HCT116 (cell line): ENCODE data around the gene PSME1. TPM values are rescaled to one million over a fixed set of nuclear protein-coding genes. Genes with fewer than 3 reads are reported as not detected.

Experiments
- ATAC-seq: fragments of 200-7000 bp; cut with Tn5 transposase; 2 replicates; pipeline ENCODE4 v1.9.1; 2020; ENCODE audit warnings: mild to moderate bottlenecking, moderate library complexity
- BruUV-seq: library from RNA; stranded (reverse); fragments of 400-500 nt; replicated peaks from 2 replicates; lab custom pipeline; 2021; lab: Mats Ljungman, UMichigan
- CTCF ChIA-PET: fragments of 300-600 bp; sonication (Branson Sonifier 250); formaldehyde crosslinking; loops from one replicate; lab custom pipeline; 2021; ENCODE audit warnings: antibody characterized with exemption; lab: Charles Lee
- POLR2A ChIA-PET: fragments of 300-600, 350-600 bp; sonication (Branson Sonifier 250); formaldehyde crosslinking; loops from one replicate; lab custom pipeline; 2021; ENCODE audit warnings: antibody characterized with exemption; lab: Charles Lee
- RAD21 ChIA-PET, 2 experiments: fragments of 300-600 bp; sonication (Branson Sonifier 250); formaldehyde crosslinking; loops; one replicate each; lab custom pipeline; 2023; ENCODE audit warnings: low total read pairs in 2 of 2; ENCODE audit not compliant: uncharacterized antibody in 2 of 2, unreplicated experiment in 2 of 2, low non-redundant PET in 1 of 2; lab: Charles Lee
- DNase-seq: peaks from one replicate; pipeline ENCODE4 v3.0.0-alpha.2; 2010; ENCODE audit warnings: low read depth, low spot score
- H2AFZ ChIP-seq: fragments of 200-600 bp; shearing (Covaris generic), sonication (generic); 2 replicates; pipeline ENCODE4 v1.6.1; 2017; ENCODE audit warnings: low read depth, mixed run types, mixed read lengths, antibody characterized with exemption, low read length; ENCODE audit not compliant: poor library complexity, severe bottlenecking
- H3K27ac ChIP-seq: 2 replicates; pipeline ENCODE4 v1.5.1; 2012; ENCODE audit warnings: low read depth, low read length
- H3K27me3 ChIP-seq: fragments of 200-600 bp; sonication (generic); 2 replicates; pipeline ENCODE4 v1.6.1; 2016; ENCODE audit warnings: mixed run types, low read length, mixed read lengths; ENCODE audit not compliant: insufficient read depth
- H3K36me3 ChIP-seq, 2 experiments: fragments of 200-500 bp in 1 of 2; fragments of 200-600 bp in 1 of 2; sonication (Bioruptor generic) in 1 of 2; sonication (generic) in 1 of 2; 2 replicates each; pipeline versions ENCODE4 v1.5.1 to v1.6.1; 2014 to 2016; ENCODE audit warnings: low read length in 2 of 2, inconsistent platforms in 1 of 2, mixed read lengths in 1 of 2, mixed run types in 1 of 2; ENCODE audit not compliant: insufficient read depth in 2 of 2, control insufficient read depth in 1 of 2
- H3K4me1 ChIP-seq, 2 experiments: fragments of 200-600 bp in 1 of 2; sonication (generic) in 1 of 2; 2 replicates each; pipeline versions ENCODE4 v1.5.1 to v1.6.1; 2012 to 2017; ENCODE audit warnings: low read length in 2 of 2, inconsistent platforms in 1 of 2, mild to moderate bottlenecking in 1 of 2, mixed read lengths in 1 of 2, mixed run types in 1 of 2, moderate library complexity in 1 of 2; ENCODE audit not compliant: insufficient read depth in 2 of 2, control insufficient read depth in 1 of 2
- H3K4me2 ChIP-seq: fragments of 200-600 bp; sonication (generic); 2 replicates; pipeline ENCODE4 v1.6.1; 2017; ENCODE audit warnings: mixed run types, low read length, mixed read lengths
- H3K4me3 ChIP-seq, 2 experiments: fragments of 200-600 bp in 1 of 2; sonication (generic) in 1 of 2; replicated peaks in 1 of 2; 2 replicates each; pipeline ENCODE4 v1.5.1; 2011 to 2016; ENCODE audit warnings: low read length in 2 of 2, control low read depth in 1 of 2, low read depth in 1 of 2, mild to moderate bottlenecking in 1 of 2, mixed read lengths in 1 of 2, mixed run types in 1 of 2
- H3K79me2 ChIP-seq: fragments of 200-600 bp; sonication (generic); 2 replicates; pipeline ENCODE4 v1.6.1; 2017; ENCODE audit warnings: mild to moderate bottlenecking, mixed run types, low read length, moderate library complexity, mixed read lengths; ENCODE audit not compliant: insufficient read depth
- H3K9ac ChIP-seq: fragments of 200-600 bp; sonication (generic); 2 replicates; pipeline ENCODE4 v1.6.1; 2016; ENCODE audit warnings: low read length, mixed read lengths
- H3K9me2 ChIP-seq: fragments of 200-600 bp; sonication (generic), shearing (Covaris generic); 2 replicates; pipeline ENCODE4 v1.6.1; 2017; ENCODE audit warnings: mixed run types, mild to moderate bottlenecking, moderate library complexity; ENCODE audit not compliant: insufficient read depth
- H3K9me3 ChIP-seq, 2 experiments: fragments of 200-500 bp in 1 of 2; fragments of 200-600 bp in 1 of 2; sonication (Bioruptor generic) in 1 of 2; sonication (generic) in 1 of 2; 2 replicates each; pipeline ENCODE4 v1.6.1; 2014 to 2017; ENCODE audit warnings: low read length in 2 of 2, mixed read lengths in 2 of 2, inconsistent platforms in 1 of 2, low read depth in 1 of 2, mild to moderate bottlenecking in 1 of 2, mixed run types in 1 of 2, moderate library complexity in 1 of 2; ENCODE audit not compliant: control insufficient read depth in 1 of 2, insufficient read depth in 1 of 2
- H4K20me1 ChIP-seq: fragments of 200-600 bp; sonication (generic), shearing (Covaris generic); 2 replicates; pipeline ENCODE4 v1.6.1; 2017; ENCODE audit warnings: mixed run types, mild to moderate bottlenecking, moderate library complexity; ENCODE audit not compliant: insufficient read depth
- CEBPB ChIP-seq: IDR thresholded peaks from 2 replicates; pipeline ENCODE4 v1.6.1; 2012; ENCODE audit warnings: low read depth
- SIN3A ChIP-seq: IDR thresholded peaks from 2 replicates; pipeline ENCODE4 v1.6.1; 2012; ENCODE audit warnings: low read depth
- SP1 ChIP-seq: IDR thresholded peaks from 2 replicates; pipeline ENCODE4 v1.6.1; 2012; ENCODE audit warnings: low read depth
- SRF ChIP-seq: IDR thresholded peaks from 2 replicates; pipeline ENCODE4 v1.6.1; 2012; ENCODE audit warnings: low read depth
- TCF7L2 ChIP-seq: IDR thresholded peaks from 2 replicates; pipeline ENCODE4 v1.7.0; 2011; ENCODE audit warnings: borderline replicate concordance, inconsistent platforms; ENCODE audit not compliant: insufficient read depth, insufficient read length; ENCODE audit errors: extremely low read depth
- ZFX ChIP-seq: fragments of 450-650 bp; IDR thresholded peaks from 2 replicates; pipeline ENCODE4 v1.6.1; 2017
- intact Hi-C: fragments of 100-400 bp; cut with micrococcal nuclease; formaldehyde crosslinking; loops from 2 replicates; pipeline ENCODE4 v1.10.0; 2022
- total RNA-seq: library from RNA; stranded (reverse); gene quantifications from one replicate; pipeline ENCODE4 v1.2.1, GENCODE V29; 2021; ENCODE audit not compliant: unreplicated experiment

PSME1 gene
- total RNA-seq, 1 experiment from 2014 or later, result 174 TPM

- H2AFZ ChIP-seq, result no peak overlapping the region
- H4K20me1 ChIP-seq, result no peaks in the 10 kb centered on the region
- no peaks in the 10 kb centered on the region for H3K27me3 ChIP-seq
- BruUV-seq, result no TSS peak
- H3K4me1 ChIP-seq, result no peaks in the 10 kb centered on the region
- DNase-seq (no peak), ATAC-seq (no peak)
- TF ChIP-seq CEBPB (no peak), SIN3A (no peak), SP1 (no peak), SRF (no peak), TCF7L2 (no peak)
- no peak overlapping the region for H3K4me2 ChIP-seq
- H3K79me2 ChIP-seq, result no peaks in the 10 kb centered on the region
- intact Hi-C loops, result no loop called here
- peaks cover 0 to 5% of the 10 kb centered on the region in 2 experiments; a peak in 1 of 4 replicates for H3K9me3 ChIP-seq
- no peak overlapping the region for H3K27ac ChIP-seq
- RAD21 ChIA-PET, result no interaction called here
- no peak overlapping the region for H3K9ac ChIP-seq
- POLR2A ChIA-PET, result interaction anchor here (0.6 to 1.3 kb wide), 2 partner anchors 9 to 26 kb away, joined by 3 read pairs; no protein-coding TSS in a partner anchor
- no peaks in the 10 kb centered on the region for H3K9me2 ChIP-seq
- no peaks in the 10 kb centered on the region for H3K36me3 ChIP-seq
- H3K4me3 ChIP-seq, result no peak overlapping the region
- CTCF ChIA-PET, result no interaction called here
These were observed 35.0 kb upstream of the PSME1 start for GRCh38 chr14:24100982-24101494.

- Histone ChIP-seq H2AFZ (no peak overlapping the region), H3K27ac (no peak overlapping the region), H3K4me2 (no peak overlapping the region), H3K27me3 (no peaks in the 10 kb centered on the region), H3K9me2 (no peaks in the 10 kb centered on the region), H3K9me3 (peaks cover 0 to 5% of the 10 kb centered on the region in 2 experiments; a peak in 1 of 4 replicates), H3K4me3 (no peak overlapping the region), H3K4me1 (no peaks in the 10 kb centered on the region), H3K36me3 (no peaks in the 10 kb centered on the region), H3K79me2 (no peaks in the 10 kb centered on the region), H3K9ac (no peak overlapping the region), H4K20me1 (no peaks in the 10 kb centered on the region)
- ChIA-PET POLR2A (interaction anchor here (1.7 kb wide), 1 partner anchor 8 kb away, joined by 14 read pairs; the partner anchor contains the start of gene PCK2), RAD21 (no interaction called here), CTCF (interaction anchor here (1.0 kb wide), 1 partner anchor 9 kb away, joined by 4 read pairs; the partner anchor contains the start of gene PCK2)
- DNase-seq (no peak), ATAC-seq (no peak)
- intact Hi-C loops, result no loop called here
- no TSS peak for BruUV-seq
- no peak for TF ChIP-seq ZFX
These were observed 33.5 kb upstream of the PSME1 start for GRCh38 chr14:24102357-24103048.
